ENCODE results near the gene FAM76B.

DNA sequence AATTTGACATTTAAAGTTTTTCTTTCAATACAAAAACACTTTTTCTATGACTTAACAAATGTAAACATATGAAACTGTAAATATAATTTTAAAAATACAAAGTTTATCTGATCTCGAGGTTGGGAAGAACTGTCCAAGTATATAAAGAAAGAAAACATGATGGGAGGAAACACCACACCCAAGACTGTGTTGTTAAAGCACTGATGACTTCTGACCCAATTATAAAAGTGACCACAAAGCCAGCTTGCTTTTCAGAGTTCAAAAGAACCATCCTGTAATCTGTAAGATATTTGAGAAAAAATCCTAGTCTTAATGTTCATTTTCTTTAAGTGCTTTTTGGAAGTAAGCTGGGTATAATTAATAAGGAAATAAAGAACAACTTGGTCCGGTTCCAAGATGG is 16.3 kb upstream of the FAM76B start:
- TF ChIP-seq POLR2A (IDR thresholded peaks at IDR 0.05) = no peak
- TF ChIP-seq, protein P1, sequence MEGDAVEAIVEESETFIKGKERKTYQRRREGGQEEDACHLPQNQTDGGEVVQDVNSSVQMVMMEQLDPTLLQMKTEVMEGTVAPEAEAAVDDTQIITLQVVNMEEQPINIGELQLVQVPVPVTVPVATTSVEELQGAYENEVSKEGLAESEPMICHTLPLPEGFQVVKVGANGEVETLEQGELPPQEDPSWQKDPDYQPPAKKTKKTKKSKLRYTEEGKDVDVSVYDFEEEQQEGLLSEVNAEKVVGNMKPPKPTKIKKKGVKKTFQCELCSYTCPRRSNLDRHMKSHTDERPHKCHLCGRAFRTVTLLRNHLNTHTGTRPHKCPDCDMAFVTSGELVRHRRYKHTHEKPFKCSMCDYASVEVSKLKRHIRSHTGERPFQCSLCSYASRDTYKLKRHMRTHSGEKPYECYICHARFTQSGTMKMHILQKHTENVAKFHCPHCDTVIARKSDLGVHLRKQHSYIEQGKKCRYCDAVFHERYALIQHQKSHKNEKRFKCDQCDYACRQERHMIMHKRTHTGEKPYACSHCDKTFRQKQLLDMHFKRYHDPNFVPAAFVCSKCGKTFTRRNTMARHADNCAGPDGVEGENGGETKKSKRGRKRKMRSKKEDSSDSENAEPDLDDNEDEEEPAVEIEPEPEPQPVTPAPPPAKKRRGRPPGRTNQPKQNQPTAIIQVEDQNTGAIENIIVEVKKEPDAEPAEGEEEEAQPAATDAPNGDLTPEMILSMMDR (IDR thresholded peaks at IDR 0.05) = no peak
